ENCODE measurements around the gene CRK. TPM values are rescaled to one million over a fixed set of nuclear protein-coding genes. Genes with fewer than 3 reads are reported as not detected.
"Not testable (repeated sequence)": the region's sequence is repeated elsewhere in the genome, so short reads cannot be mapped to it uniquely, and the experiment has no call there.

CRK gene
- total RNA-seq, 1 donor from 2014 or later = 66.2 TPM

GRCh38 chr17:1379930-1380313, 76.1 kb downstream of the CRK start:
- no peaks in the 10 kb centered on the region for H3K27me3 ChIP-seq (ENCODE audit: low read depth)
- H3K9me3 ChIP-seq = no peaks in the 10 kb centered on the region
- no peak for TF ChIP-seq CTCF (IDR thresholded peaks at IDR 0.05)
- peaks cover 19% of the 10 kb centered on the region for H3K36me3 ChIP-seq
- H3K4me1 ChIP-seq = peaks cover 86% of the 10 kb centered on the region
- H3K27ac ChIP-seq = no peak overlapping the region
- DNase-seq (no peak), ATAC-seq (peak; percentile 41 to 46)
- no peak overlapping the region for H3K4me3 ChIP-seq
- intact Hi-C loops (cut with DNase I) = no loop called here

GRCh38 chr17:1379208-1379929, 76.7 kb downstream of the CRK start:
- Histone ChIP-seq H3K9me3 (no peaks in the 10 kb centered on the region), H3K36me3 (peaks cover 19% of the 10 kb centered on the region), H3K4me3 (no peak overlapping the region), H3K4me1 (peaks cover 86% of the 10 kb centered on the region), H3K27ac (no peak overlapping the region), H3K27me3 (ENCODE audit: low read depth) (no peaks in the 10 kb centered on the region)
- no peak for DNase-seq
- intact Hi-C loops (cut with DNase I) = no loop called here
- ATAC-seq = peak in 1 of 2 donors; percentile 5
- no peak for TF ChIP-seq CTCF (IDR thresholded peaks at IDR 0.05)

GRCh38 chr17:1378476-1378860, 77.6 kb downstream of the CRK start:
- H3K4me3 ChIP-seq; DNase-seq; intact Hi-C loops (cut with DNase I); H3K9me3 ChIP-seq; H3K27me3 ChIP-seq (ENCODE audit: low read depth); H3K27ac ChIP-seq; ATAC-seq: not testable (repeated sequence)
- Histone ChIP-seq H3K4me1 (peaks cover 86% of the 10 kb centered on the region), H3K36me3 (peaks cover 17% of the 10 kb centered on the region)

GRCh38 chr17:1377334-1377733, 78.7 kb downstream of the CRK start:
- Histone ChIP-seq H3K36me3 (peaks cover 29% of the 10 kb centered on the region), H3K4me3 (no peak overlapping the region), H3K9me3 (no peaks in the 10 kb centered on the region), H3K4me1 (peaks cover 95% of the 10 kb centered on the region), H3K27me3 (ENCODE audit: low read depth) (no peaks in the 10 kb centered on the region), H3K27ac (no peak overlapping the region)
- intact Hi-C loops (cut with DNase I) = no loop called here
- ATAC-seq (no peak), DNase-seq (no peak)
- no peak for TF ChIP-seq CTCF (IDR thresholded peaks at IDR 0.05)

- ATAC-seq (no peak), DNase-seq (no peak)
- Histone ChIP-seq H3K27ac (no peak overlapping the region), H3K4me1 (peaks cover 97% of the 10 kb centered on the region), H3K27me3 (ENCODE audit: low read depth) (no peaks in the 10 kb centered on the region), H3K4me3 (no peak overlapping the region), H3K9me3 (no peaks in the 10 kb centered on the region), H3K36me3 (peaks cover 37% of the 10 kb centered on the region)
- TF ChIP-seq CTCF (IDR thresholded peaks at IDR 0.05) = no peak
- intact Hi-C loops (cut with DNase I) = no loop called here
Measured at GRCh38 chr17:1376061-1376460, 80.0 kb downstream of the CRK start.

- H3K27ac ChIP-seq = no peak overlapping the region
- TF ChIP-seq CTCF (IDR thresholded peaks at IDR 0.05) = no peak
- no peaks in the 10 kb centered on the region for H3K9me3 ChIP-seq
- no peaks in the 10 kb centered on the region for H3K27me3 ChIP-seq (ENCODE audit: low read depth)
- intact Hi-C loops (cut with DNase I) = no loop called here
- DNase-seq = no peak
- peaks cover 38% of the 10 kb centered on the region for H3K36me3 ChIP-seq
- H3K4me1 ChIP-seq = peaks cover 95% of the 10 kb centered on the region
- ATAC-seq = no peak
- H3K4me3 ChIP-seq = no peak overlapping the region
Measured at GRCh38 chr17:1375615-1376014, 80.4 kb downstream of the CRK start.
